Measurements from ENCODE around the gene PPP1R37.

DNA sequence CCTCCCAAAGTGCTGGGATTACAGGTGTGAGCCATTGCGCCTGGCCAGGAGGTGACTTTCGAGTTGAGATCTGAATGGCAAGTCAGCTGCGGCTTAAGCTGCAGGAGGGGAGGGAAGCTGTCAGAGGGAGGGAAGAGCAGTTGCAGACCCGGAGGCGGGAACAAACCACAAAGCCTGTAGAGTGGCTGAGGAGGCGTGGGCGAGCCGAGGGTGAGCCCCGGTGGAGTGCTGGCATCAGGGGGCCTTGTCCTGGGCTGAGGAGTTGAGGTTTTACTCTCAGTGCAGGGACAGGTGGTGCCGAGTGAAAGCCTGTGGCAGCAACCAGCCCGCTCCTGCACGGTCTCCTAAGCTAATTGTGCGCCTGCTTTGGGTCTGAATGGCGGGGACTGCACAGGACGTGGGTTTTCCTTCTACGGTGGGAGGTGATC is 24.2 kb downstream of the PPP1R37 start:
- TF ChIP-seq, protein P1, sequence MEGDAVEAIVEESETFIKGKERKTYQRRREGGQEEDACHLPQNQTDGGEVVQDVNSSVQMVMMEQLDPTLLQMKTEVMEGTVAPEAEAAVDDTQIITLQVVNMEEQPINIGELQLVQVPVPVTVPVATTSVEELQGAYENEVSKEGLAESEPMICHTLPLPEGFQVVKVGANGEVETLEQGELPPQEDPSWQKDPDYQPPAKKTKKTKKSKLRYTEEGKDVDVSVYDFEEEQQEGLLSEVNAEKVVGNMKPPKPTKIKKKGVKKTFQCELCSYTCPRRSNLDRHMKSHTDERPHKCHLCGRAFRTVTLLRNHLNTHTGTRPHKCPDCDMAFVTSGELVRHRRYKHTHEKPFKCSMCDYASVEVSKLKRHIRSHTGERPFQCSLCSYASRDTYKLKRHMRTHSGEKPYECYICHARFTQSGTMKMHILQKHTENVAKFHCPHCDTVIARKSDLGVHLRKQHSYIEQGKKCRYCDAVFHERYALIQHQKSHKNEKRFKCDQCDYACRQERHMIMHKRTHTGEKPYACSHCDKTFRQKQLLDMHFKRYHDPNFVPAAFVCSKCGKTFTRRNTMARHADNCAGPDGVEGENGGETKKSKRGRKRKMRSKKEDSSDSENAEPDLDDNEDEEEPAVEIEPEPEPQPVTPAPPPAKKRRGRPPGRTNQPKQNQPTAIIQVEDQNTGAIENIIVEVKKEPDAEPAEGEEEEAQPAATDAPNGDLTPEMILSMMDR (conservative IDR thresholded peaks at IDR 0.05) = no peak
- TF ChIP-seq ZFX (IDR thresholded peaks at IDR 0.05) = no peak

Measured in C4-2B (cell line).